Keratinocyte (primary cell): Measurements from ENCODE around the gene ARHGAP24.

ENCODE experiments used
- EZH2 ChIP-seq: IDR thresholded peaks from one replicate; pipeline ENCODE4 v1.6.1; 2012; ENCODE audit warnings: inconsistent platforms, mild to moderate bottlenecking, low read length, moderate library complexity
- TF ChIP-seq, protein P1 (sequence below), 3 experiments: IDR thresholded peaks in 1 of 3; conservative IDR thresholded peaks in 1 of 3; optimal IDR thresholded peaks in 1 of 3; 2 replicates in 2 of 3; 3 replicates in 1 of 3; pipeline versions ENCODE3 to v1.5.1; 2011; ENCODE audit warnings: low read length in 3 of 3, mild to moderate bottlenecking in 3 of 3, moderate library complexity in 2 of 3, control low read depth in 1 of 3, inconsistent platforms in 1 of 3; ENCODE audit not compliant: insufficient read depth in 2 of 3; ENCODE audit errors: extremely low read depth in 1 of 3

DNA sequence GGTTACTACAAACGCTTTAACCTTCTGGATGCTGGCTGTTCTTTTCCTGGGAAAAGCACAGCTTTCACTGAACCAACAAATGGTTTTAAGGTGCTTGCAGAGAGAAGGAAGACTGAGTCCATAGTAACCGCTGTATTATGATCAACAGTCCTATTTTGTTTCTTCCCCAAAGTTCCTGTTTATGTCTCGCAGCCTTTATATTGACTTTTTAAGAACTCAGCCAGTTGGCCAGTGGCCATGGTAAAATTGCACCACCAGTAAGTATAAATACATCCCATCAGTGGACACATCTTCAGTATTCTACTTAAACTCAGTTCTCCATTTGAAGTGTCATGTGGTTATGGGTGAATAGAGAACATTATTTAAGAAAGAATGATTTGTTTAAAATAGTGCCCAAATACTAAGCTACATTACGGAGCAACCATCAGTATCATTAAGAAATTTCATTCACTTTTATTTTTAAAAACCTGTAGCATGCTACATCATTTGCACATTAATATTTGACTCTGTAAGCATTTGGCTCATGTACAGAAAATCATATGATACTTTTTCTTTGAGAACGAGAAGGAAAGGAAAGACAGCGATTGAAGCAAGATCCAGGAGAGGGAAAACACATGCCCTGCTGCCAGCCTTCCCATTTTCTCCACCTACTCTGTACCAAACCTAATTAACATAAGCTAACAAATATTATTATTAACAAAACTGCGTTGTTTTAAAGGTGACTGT, 287.0 kb downstream of the ARHGAP24 start:
- TF ChIP-seq, protein P1, sequence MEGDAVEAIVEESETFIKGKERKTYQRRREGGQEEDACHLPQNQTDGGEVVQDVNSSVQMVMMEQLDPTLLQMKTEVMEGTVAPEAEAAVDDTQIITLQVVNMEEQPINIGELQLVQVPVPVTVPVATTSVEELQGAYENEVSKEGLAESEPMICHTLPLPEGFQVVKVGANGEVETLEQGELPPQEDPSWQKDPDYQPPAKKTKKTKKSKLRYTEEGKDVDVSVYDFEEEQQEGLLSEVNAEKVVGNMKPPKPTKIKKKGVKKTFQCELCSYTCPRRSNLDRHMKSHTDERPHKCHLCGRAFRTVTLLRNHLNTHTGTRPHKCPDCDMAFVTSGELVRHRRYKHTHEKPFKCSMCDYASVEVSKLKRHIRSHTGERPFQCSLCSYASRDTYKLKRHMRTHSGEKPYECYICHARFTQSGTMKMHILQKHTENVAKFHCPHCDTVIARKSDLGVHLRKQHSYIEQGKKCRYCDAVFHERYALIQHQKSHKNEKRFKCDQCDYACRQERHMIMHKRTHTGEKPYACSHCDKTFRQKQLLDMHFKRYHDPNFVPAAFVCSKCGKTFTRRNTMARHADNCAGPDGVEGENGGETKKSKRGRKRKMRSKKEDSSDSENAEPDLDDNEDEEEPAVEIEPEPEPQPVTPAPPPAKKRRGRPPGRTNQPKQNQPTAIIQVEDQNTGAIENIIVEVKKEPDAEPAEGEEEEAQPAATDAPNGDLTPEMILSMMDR (optimal IDR thresholded peaks at IDR 0.05 in 1 of 3, IDR thresholded peaks at IDR 0.05 in 1 of 3, conservative IDR thresholded peaks at IDR 0.05 in 1 of 3; ENCODE audit: extremely low read depth in 1 of 3, insufficient read depth in 2 of 3, low read length in 3 of 3), result no peak
- TF ChIP-seq EZH2, result no peak
